IMR-90 (cell line): Measurements from ENCODE around the gene NDUFS7. TPM values are rescaled to one million over a fixed set of nuclear protein-coding genes. Genes with fewer than 3 reads are reported as not detected.

Experiments
- ATAC-seq: fragments of 200-7000 bp; cut with Tn5 transposase; 2 replicates; pipeline ENCODE4 v1.9.1; 2020; ENCODE audit warnings: low read depth, mild to moderate bottlenecking, moderate library complexity
- BruUV-seq: library from RNA; stranded (reverse); fragments of 400-500 nt; replicated peaks from 2 replicates; lab custom pipeline; 2021; lab: Mats Ljungman, UMichigan
- CTCF ChIA-PET: fragments of 300-600 bp; formaldehyde crosslinking; extraction: SDS; loops from one replicate; lab custom pipeline; 2021; ENCODE audit warnings: antibody characterized with exemption; lab: Yijun Ruan, JAX
- POLR2A ChIA-PET: fragments of 300-600 bp; sonication (Branson Sonifier 250); formaldehyde crosslinking; loops from one replicate; lab custom pipeline; 2022; ENCODE audit warnings: antibody characterized with exemption; ENCODE audit not compliant: unreplicated experiment; lab: Charles Lee
- DNase-seq: peaks from one replicate; pipeline ENCODE4 v3.0.0; 2013
- H2AFZ ChIP-seq: replicated peaks from 2 replicates; pipeline ENCODE3; 2013; ENCODE audit warnings: low read length, mild to moderate bottlenecking; ENCODE audit not compliant: poor library complexity
- H2AK5ac ChIP-seq: 2 replicates; pipeline ENCODE4 v1.6.1; 2013; ENCODE audit warnings: low read depth, low read length, inconsistent platforms
- H2AK9ac ChIP-seq: replicated peaks from 2 replicates; pipeline ENCODE3; 2013; ENCODE audit warnings: mild to moderate bottlenecking, low read depth, low read length, moderate library complexity; ENCODE audit not compliant: poor library complexity
- H2BK120ac ChIP-seq: 2 replicates; pipeline ENCODE4 v1.6.1; 2013; ENCODE audit warnings: low read depth, low read length, inconsistent platforms
- H2BK15ac ChIP-seq: 3 replicates; pipeline ENCODE4 v1.6.1; 2013; ENCODE audit warnings: low read depth, low read length, inconsistent platforms
- H2BK20ac ChIP-seq: 2 replicates; pipeline ENCODE4 v1.6.1; 2013; ENCODE audit warnings: low read depth, mild to moderate bottlenecking, inconsistent platforms, low read length, moderate library complexity
- H2BK5ac ChIP-seq: 2 replicates; pipeline ENCODE4 v1.6.1; 2013; ENCODE audit warnings: mild to moderate bottlenecking, low read depth, low read length, inconsistent platforms; ENCODE audit not compliant: poor library complexity, severe bottlenecking
- H3K14ac ChIP-seq: replicated peaks from 2 replicates; pipeline ENCODE4 v1.6.1; 2013; ENCODE audit warnings: low read depth, low read length, inconsistent platforms
- H3K18ac ChIP-seq: 2 replicates; pipeline ENCODE4 v1.6.1; 2013; ENCODE audit warnings: low read depth, low read length, control low read depth
- H3K23ac ChIP-seq: 2 replicates; pipeline ENCODE4 v1.6.1; 2013; ENCODE audit warnings: low read depth, low read length, inconsistent platforms
- H3K27ac ChIP-seq: 2 replicates; pipeline ENCODE4 v1.5.1; 2013; ENCODE audit warnings: mild to moderate bottlenecking, control low read depth, low read length; ENCODE audit not compliant: insufficient read depth
- H3K27me3 ChIP-seq: 2 replicates; pipeline ENCODE4 v1.6.1; 2013; ENCODE audit warnings: low read length; ENCODE audit not compliant: control insufficient read depth, insufficient read depth
- H3K36me3 ChIP-seq: 2 replicates; pipeline ENCODE4 v1.6.1; 2013; ENCODE audit warnings: low read length, mixed read lengths; ENCODE audit not compliant: control insufficient read depth, insufficient read depth
- H3K4ac ChIP-seq: 2 replicates; pipeline ENCODE4 v1.6.1; 2013; ENCODE audit warnings: low read depth, low read length, inconsistent platforms
- H3K4me1 ChIP-seq: 2 replicates; pipeline ENCODE4 v1.6.1; 2013; ENCODE audit warnings: low read length, mixed read lengths; ENCODE audit not compliant: control insufficient read depth, insufficient read depth
- H3K4me2 ChIP-seq: 2 replicates; pipeline ENCODE4 v1.6.1; 2013; ENCODE audit warnings: low read depth, mild to moderate bottlenecking, control low read depth, low read length, moderate library complexity
- H3K4me3 ChIP-seq: 2 replicates; pipeline ENCODE4 v1.5.1; 2013; ENCODE audit warnings: low read depth, mild to moderate bottlenecking, control low read depth, low read length, moderate library complexity; ENCODE audit not compliant: insufficient read depth
- H3K56ac ChIP-seq: 2 replicates; pipeline ENCODE4 v1.6.1; 2013; ENCODE audit warnings: low read length, inconsistent platforms; ENCODE audit not compliant: insufficient read depth; ENCODE audit errors: extremely low read depth
- H3K79me1 ChIP-seq, 2 experiments: 2 replicates each; pipeline ENCODE4 v1.6.1; 2013; ENCODE audit warnings: low read length in 2 of 2, inconsistent platforms in 1 of 2, low read depth in 1 of 2
- H3K9ac ChIP-seq: 2 replicates; pipeline ENCODE4 v1.6.1; 2013; ENCODE audit warnings: low read depth, low read length, control low read depth
- H3K9me1 ChIP-seq: 2 replicates; pipeline ENCODE4 v1.6.1; 2013; ENCODE audit warnings: low read length, inconsistent platforms; ENCODE audit not compliant: insufficient read depth
- H3K9me3 ChIP-seq: 2 replicates; pipeline ENCODE4 v1.6.1; 2013; ENCODE audit warnings: low read length; ENCODE audit not compliant: control insufficient read depth, insufficient read depth
- H4K20me1 ChIP-seq: 2 replicates; pipeline ENCODE4 v1.6.1; 2013; ENCODE audit warnings: low read length, inconsistent platforms; ENCODE audit not compliant: insufficient read depth
- H4K5ac ChIP-seq: 2 replicates; pipeline ENCODE4 v1.6.1; 2013; ENCODE audit warnings: mild to moderate bottlenecking, low read depth, low read length, control low read depth
- H4K8ac ChIP-seq, 2 experiments: 2 replicates each; pipeline ENCODE4 v1.6.1; 2013; ENCODE audit warnings: low read depth in 2 of 2, low read length in 2 of 2, control low read depth in 1 of 2, inconsistent platforms in 1 of 2
- H4K91ac ChIP-seq: 2 replicates; pipeline ENCODE4 v1.6.1; 2013; ENCODE audit warnings: low read depth, low read length, inconsistent platforms; ENCODE audit not compliant: insufficient read depth
- BHLHE40 ChIP-seq: fragments of 150-350 bp; IDR thresholded peaks from 2 replicates; pipeline ENCODE4 v1.6.1; 2016; ENCODE audit warnings: mild to moderate bottlenecking, low read depth, low read length
- CEBPB ChIP-seq: IDR thresholded peaks from 2 replicates; pipeline ENCODE4 v1.6.1; 2012; ENCODE audit warnings: low read depth, low read length, improper control_type of control experiment
- CHD1 ChIP-seq: IDR thresholded peaks from 2 replicates; pipeline ENCODE4 v1.6.1; 2012; ENCODE audit warnings: low read depth, low read length, improper control_type of control experiment
- CTCF ChIP-seq: conservative IDR thresholded peaks from 2 replicates; pipeline ENCODE4 v1.5.1; 2012; ENCODE audit warnings: mild to moderate bottlenecking, low read depth, low read length, improper control_type of control experiment
- ELK1 ChIP-seq: fragments of 150-350 bp; IDR thresholded peaks from 2 replicates; pipeline ENCODE4 v1.6.1; 2016; ENCODE audit warnings: low read depth, mild to moderate bottlenecking, low read length, moderate library complexity, borderline replicate concordance
- FOS ChIP-seq: fragments of 150-350 bp; IDR thresholded peaks from 2 replicates; pipeline ENCODE4 v1.6.1; 2016; ENCODE audit warnings: low read depth, low read length
- MAFK ChIP-seq: IDR thresholded peaks from 2 replicates; pipeline ENCODE4 v1.6.1; 2012; ENCODE audit warnings: low read depth, low read length, improper control_type of control experiment
- MAZ ChIP-seq: IDR thresholded peaks from 2 replicates; pipeline ENCODE4 v1.6.1; 2012; ENCODE audit warnings: low read depth, mild to moderate bottlenecking, low read length, improper control_type of control experiment, moderate library complexity, borderline replicate concordance
- MXI1 ChIP-seq: IDR thresholded peaks from 2 replicates; pipeline ENCODE4 v1.6.1; 2012; ENCODE audit warnings: low read depth, mild to moderate bottlenecking, low read length, moderate library complexity, borderline replicate concordance
- NFE2L2 ChIP-seq: fragments of 150-350 bp; IDR thresholded peaks from 2 replicates; pipeline ENCODE4 v1.6.1; 2016; ENCODE audit warnings: low read depth, mild to moderate bottlenecking, low read length
- POLR2A ChIP-seq: IDR thresholded peaks from 2 replicates; pipeline ENCODE4 v1.6.1; 2012; ENCODE audit warnings: mild to moderate bottlenecking, low read depth, low read length
- RAD21 ChIP-seq: IDR thresholded peaks from 2 replicates; pipeline ENCODE4 v1.6.1; 2012; ENCODE audit warnings: low read length, improper control_type of control experiment
- RCOR1 ChIP-seq: IDR thresholded peaks from 2 replicates; pipeline ENCODE4 v1.6.1; 2012; ENCODE audit warnings: mild to moderate bottlenecking, low read length, improper control_type of control experiment; ENCODE audit not compliant: insufficient replicate concordance
- RFX5 ChIP-seq: IDR thresholded peaks from 2 replicates; pipeline ENCODE4 v1.8.0; 2012; ENCODE audit warnings: low read depth, mild to moderate bottlenecking, low read length, moderate library complexity
- SMC3 ChIP-seq: fragments of 150-350 bp; IDR thresholded peaks from 2 replicates; pipeline ENCODE4 v1.6.1; 2016; ENCODE audit warnings: low read depth, mild to moderate bottlenecking, antibody characterized with exemption, low read length, moderate library complexity
- USF2 ChIP-seq: fragments of 150-350 bp; IDR thresholded peaks from 2 replicates; pipeline ENCODE4 v1.6.1; 2017; ENCODE audit warnings: mild to moderate bottlenecking, antibody characterized with exemption, low read length, low read depth
- WGBS, 2 experiments: methylation state at CpG; one replicate each; pipeline versions ENCODE4 v1.1.5 to v1.1.7; 2013; ENCODE audit warnings: missing lambda C conversion rate in 2 of 2; ENCODE audit not compliant: insufficient read length in 1 of 2; ENCODE audit errors: extremely low coverage in 2 of 2; 5-methylcytosine and 5-hydroxymethylcytosine counted together
- dilution Hi-C: fragments of 300-500 bp; cut with HindIII; formaldehyde crosslinking; loops from one replicate; pipeline ENCODE4 v1.14.3; 2018; ENCODE audit warnings: low sequenced_read_pairs; ENCODE audit not compliant: unreplicated experiment
- in situ Hi-C: fragments of 300-500 bp; cut with MboI; formaldehyde crosslinking; loops from 3 replicates; pipeline ENCODE4 v1.14.3; 2019; ENCODE audit warnings: low sequenced_read_pairs, inconsistent platforms, mixed read lengths
- intact Hi-C: fragments of 100-400 bp; cut with micrococcal nuclease; formaldehyde crosslinking; loops from 2 replicates; pipeline ENCODE4 v1.10.0; 2022
- polyA plus RNA-seq, 3 experiments: library from polyadenylated mRNA; depleted of rRNA; stranded (reverse); fragments of >200 nt; gene quantifications; 2 replicates each; pipeline ENCODE4 v1.2.3, GENCODE V29; 2012; ENCODE audit warnings: low replicate concordance in 1 of 3
- total RNA-seq: library from RNA; depleted of rRNA; stranded (reverse); fragments of >200 nt; gene quantifications from 2 replicates; pipeline ENCODE4 v1.2.3, GENCODE V29; 2012

The NDUFS7 gene
- total and polyA plus RNA-seq, 2 of the 4 experiments (the other 2 are of a cell fraction): 60.8 to 136 TPM

GRCh38 chr19:1385816-1386215 lies 2.1 kb downstream of the NDUFS7 start:
- no peak overlapping the region for H3K9ac ChIP-seq
- H4K8ac ChIP-seq: no peak overlapping the region
- TF ChIP-seq MAFK (no peak), CTCF (no peak), FOS (no peak), CHD1 (no peak), RAD21 (no peak), BHLHE40 (no peak), SMC3 (no peak), MXI1 (no peak), NFE2L2 (no peak), RFX5 (no peak), ELK1 (no peak), CEBPB (no peak), POLR2A (no peak), RCOR1 (no peak), USF2 (no peak), MAZ (no peak)
- ChIA-PET CTCF (no interaction called here), POLR2A (no interaction called here)
- H3K27me3 ChIP-seq: no peaks in the 10 kb centered on the region
- H3K23ac ChIP-seq: no peak overlapping the region
- no peak overlapping the region for H2BK120ac ChIP-seq
- dilution Hi-C loops: no loop called here
- intact Hi-C loops: no loop called here
- H2BK15ac ChIP-seq: no peak overlapping the region
- H2AFZ ChIP-seq: no peak overlapping the region
- WGBS, 2 experiments: no CpG with 5 or more reads among the region's 3 CpGs
- H2BK20ac ChIP-seq: no peak overlapping the region
- no peak overlapping the region for H4K91ac ChIP-seq
- BruUV-seq: no TSS peak
- H3K27ac ChIP-seq: no peak overlapping the region
- H2AK5ac ChIP-seq: no peak overlapping the region
- H4K20me1 ChIP-seq: peaks cover 9% of the 10 kb centered on the region
- in situ Hi-C loops: no loop called here
- ATAC-seq (no peak), DNase-seq (no peak)
- no peak overlapping the region for H3K56ac ChIP-seq
- H3K14ac ChIP-seq: no peak overlapping the region
- no peak overlapping the region for H3K4me2 ChIP-seq
- peaks cover 13% of the 10 kb centered on the region for H3K36me3 ChIP-seq
- no peak overlapping the region for H2BK5ac ChIP-seq
- H4K5ac ChIP-seq: no peak overlapping the region
- no peaks in the 10 kb centered on the region for H3K4me1 ChIP-seq
- no peaks in the 10 kb centered on the region for H3K9me3 ChIP-seq
- no peak overlapping the region for H3K18ac ChIP-seq
- no peak overlapping the region for H3K4ac ChIP-seq
- peaks cover 9 to 47% of the 10 kb centered on the region in 2 experiments; a peak in 3 of 4 replicates for H3K79me1 ChIP-seq
- H3K9me1 ChIP-seq: peaks cover 4% of the 10 kb centered on the region; the same call in 1 of the 2 replicates
- no peak overlapping the region for H3K4me3 ChIP-seq
- H2AK9ac ChIP-seq: peak overlapping the region; percentile 37
